Spleen (tissue), 11 donors: ENCODE measurements around the gene SYNE2. TPM values are rescaled to one million over a fixed set of nuclear protein-coding genes. Genes with fewer than 3 reads are reported as not detected.
"Not testable (repeated sequence)": the region's sequence is repeated elsewhere in the genome, so short reads cannot be mapped to it uniquely, and the experiment has no call there.

ENCODE experiments used
- DNase-seq: peaks from one replicate; pipeline ENCODE4 v3.0.0-alpha.2; 2020
- H3K27ac ChIP-seq, 8 donors: fragments of 200-600 bp; sonication (generic) in 7 of 8; 1 replicate in 4 of 8; 2 replicates in 4 of 8; pipeline versions ENCODE4 v1.5.0 to v1.8.0; 2016 to 2021; ENCODE audit warnings: inconsistent platforms in 4 of 8, mild to moderate bottlenecking in 4 of 8, moderate library complexity in 1 of 8
- H3K27me3 ChIP-seq, 7 donors: fragments of 200-600 bp; sonication (generic) in 6 of 7; replicated peaks in 1 of 7; 1 replicate in 4 of 7; 2 replicates in 3 of 7; pipeline versions ENCODE4 v1.5.0 to v1.8.0; 2016 to 2021; ENCODE audit warnings: inconsistent platforms in 3 of 7, mild to moderate bottlenecking in 1 of 7
- H3K36me3 ChIP-seq, 6 donors: fragments of 200-600 bp; sonication (generic) in 5 of 6; 1 replicate in 4 of 6; 2 replicates in 2 of 6; pipeline versions ENCODE4 v1.5.0 to v1.8.0; 2016 to 2021; ENCODE audit warnings: inconsistent platforms in 2 of 6
- H3K4me1 ChIP-seq, 6 donors: fragments of 200-600 bp; sonication (generic) in 5 of 6; 1 replicate in 3 of 6; 2 replicates in 3 of 6; pipeline versions ENCODE4 v1.5.0 to v1.8.0; 2016 to 2021; ENCODE audit warnings: inconsistent platforms in 3 of 6
- H3K4me3 ChIP-seq, 8 donors: fragments of 200-600 bp; sonication (generic) in 7 of 8; 1 replicate in 4 of 8; 2 replicates in 4 of 8; pipeline versions ENCODE4 v1.5.0 to v1.8.0; 2016 to 2021; ENCODE audit warnings: inconsistent platforms in 4 of 8, mild to moderate bottlenecking in 4 of 8, moderate library complexity in 2 of 8
- H3K9me3 ChIP-seq, 8 donors: fragments of 200-600 bp; sonication (generic) in 7 of 8; 1 replicate in 4 of 8; 2 replicates in 4 of 8; pipeline versions ENCODE4 v1.5.0 to v1.8.0; 2016 to 2021; ENCODE audit warnings: inconsistent platforms in 4 of 8
- CTCF ChIP-seq, 11 experiments: fragments of 200-600 bp in 7 of 11; fragments of 450-650 bp in 4 of 11; sonication (generic) in 4 of 11; IDR thresholded peaks in 8 of 11; conservative IDR thresholded peaks in 3 of 11; 1 replicate in 7 of 11; 2 replicates in 4 of 11; pipeline versions ENCODE4 v1.4.0 to v1.8.0; 2016 to 2021; ENCODE audit warnings: antibody characterized with exemption in 11 of 11, inconsistent platforms in 4 of 11, mild to moderate bottlenecking in 1 of 11
- POLR2A ChIP-seq, 3 donors: fragments of 450-650 bp; IDR thresholded peaks; one replicate each; pipeline ENCODE4 v1.5.1; 2017; ENCODE audit warnings: antibody characterized with exemption in 3 of 3, mild to moderate bottlenecking in 1 of 3
- POLR2AphosphoS5 ChIP-seq, 3 donors: sonication (generic); formaldehyde crosslinking; IDR thresholded peaks; one replicate each; pipeline ENCODE4 v1.5.1; 2017; ENCODE audit warnings: antibody characterized with exemption in 3 of 3
- WGBS, 5 donors: extraction: QIAGEN DNeasy Blood & Tissue Kit in 3 of 5; methylation state at CpG; one replicate each; pipeline versions ENCODE4 v1.1.5 to v1.1.7; 2013 to 2018; 5-methylcytosine and 5-hydroxymethylcytosine counted together
- intact Hi-C: fragments of 100-400 bp; cut with DNase I; formaldehyde crosslinking; loops from one replicate; pipeline ENCODE4 v1.15.0; 2023; ENCODE audit warnings: low total_unique reads
- polyA plus RNA-seq, 3 donors: library from polyadenylated mRNA; stranded (reverse); fragments of 200-250 nt; gene quantifications; one replicate each; pipeline ENCODE4 v1.2.1, GENCODE V29; 2013
- total RNA-seq, 7 donors: library from RNA; depleted of rRNA in 3 of 7; stranded (reverse); fragments of >200 nt in 3 of 7; fragmentation: NEBNext Ultra II Directional in 4 of 7; extraction: Animal tissue kit (Norgen Biotek cat#: 25700) in 4 of 7; gene quantifications; one replicate each; pipeline versions ENCODE4 v1.1.0 to v1.2.1, GENCODE V29; 2016 to 2021
- donor health status: healthy with polysubstance abuse.
- donor health status: DM: no; HTN: no; CAD: no; lungs with moderate emphysema.
- donor health status: DM: no; HTN: no; CAD: no.
- donor health status: Bipolar disorder and iron deficiency.
- donor health status: healthy.
- donor health status: DM: no; HTN: no; CAD: no.
- donor health status: DM: yes; HTN: yes; CAD: no.

Gene SYNE2
- total and polyA plus RNA-seq, 10 donors = 16.0 to 173 (median 147) TPM

- 89 to 100% (median 97%) methylated on average over 2 of the region's 2 CpGs for WGBS, 5 donors
- DNase-seq = no peak
- intact Hi-C loops = no loop called here
- H3K9me3 ChIP-seq = no peaks in the 10 kb centered on the region
- no peaks in the 10 kb centered on the region for H3K4me1 ChIP-seq
- no peak overlapping the region for H3K27ac ChIP-seq
- H3K27me3 ChIP-seq = no peaks in the 10 kb centered on the region
- peaks cover 0 to 100% (median 65%) of the 10 kb centered on the region in 6 donors for H3K36me3 ChIP-seq
- no peak overlapping the region for H3K4me3 ChIP-seq
- TF ChIP-seq CTCF (IDR thresholded peaks at IDR 0.05 in 8 of 11, conservative IDR thresholded peaks at IDR 0.05 in 3 of 11) (no peak), POLR2A (IDR thresholded peaks at IDR 0.05) (no peak), POLR2AphosphoS5 (IDR thresholded peaks at IDR 0.05) (no peak)
Measured at GRCh38 chr14:64026600-64026999, 173.8 kb downstream of the SYNE2 start.

GRCh38 chr14:64035143-64035542, 182.3 kb downstream of the SYNE2 start:
- H3K27ac ChIP-seq = no peak overlapping the region
- TF ChIP-seq POLR2A (IDR thresholded peaks at IDR 0.05) = no peak
- TF ChIP-seq POLR2AphosphoS5 (IDR thresholded peaks at IDR 0.05) = no peak
- no peak for TF ChIP-seq CTCF (IDR thresholded peaks at IDR 0.05 in 8 of 11, conservative IDR thresholded peaks at IDR 0.05 in 3 of 11)
- H3K4me1 ChIP-seq = no peaks in the 10 kb centered on the region
- H3K9me3 ChIP-seq = no peaks in the 10 kb centered on the region
- no peak overlapping the region for H3K4me3 ChIP-seq
- intact Hi-C loops = no loop called here
- no peak for DNase-seq
- H3K27me3 ChIP-seq = no peaks in the 10 kb centered on the region
- H3K36me3 ChIP-seq = peaks cover 0 to 41% (median 16%) of the 10 kb centered on the region in 6 donors
- 84 to 95% (median 92%) methylated on average over 1 of the region's 1 CpG for WGBS, 5 donors

GRCh38 chr14:64037869-64038745, 185.3 kb downstream of the SYNE2 start:
- H3K4me1 ChIP-seq, H3K4me3 ChIP-seq, H3K9me3 ChIP-seq, DNase-seq, H3K27me3 ChIP-seq, H3K27ac ChIP-seq, intact Hi-C loops: not testable (repeated sequence)
- H3K36me3 ChIP-seq = peaks cover 0 to 21% (median under 1%) of the 10 kb centered on the region in 6 donors
- 97 to 98% (median 97%) methylated on average over 39 to 65 of the region's 66 CpGs for WGBS, 5 donors

- intact Hi-C loops = no loop called here
- WGBS, 5 donors = 92 to 97% (median 95%) methylated on average over 4 to 5 of the region's 5 CpGs
- H3K27ac ChIP-seq = no peak overlapping the region
Measured at GRCh38 chr14:64038841-64039542, 186.2 kb downstream of the SYNE2 start.

More at GRCh38 chr14:64038841-64039542, 186.2 kb downstream of the SYNE2 start:
- no peak for DNase-seq
- H3K9me3 ChIP-seq = peaks cover 0 to 16% (median 11%) of the 10 kb centered on the region in 8 donors
- no peaks in the 10 kb centered on the region for H3K27me3 ChIP-seq
- H3K4me1 ChIP-seq = no peaks in the 10 kb centered on the region
- TF ChIP-seq POLR2A (IDR thresholded peaks at IDR 0.05) (no peak), POLR2AphosphoS5 (IDR thresholded peaks at IDR 0.05) (no peak), CTCF (IDR thresholded peaks at IDR 0.05 in 8 of 11, conservative IDR thresholded peaks at IDR 0.05 in 3 of 11) (no peak)
- no peak overlapping the region for H3K4me3 ChIP-seq
- H3K36me3 ChIP-seq = peaks cover 0 to 29% (median 0%) of the 10 kb centered on the region in 6 donors
